HL-60/S4 treated with phorbol 12-myristate 13-acetate at 8.2 ng/mL for 4 days and 3 days (cell line): ENCODE data around the gene ARHGAP23.
"Not testable (repeated sequence)": the region's sequence is repeated elsewhere in the genome, so short reads cannot be mapped to it uniquely, and the experiment has no call there.

ENCODE experiments used
- in situ Hi-C: fragments of 300-500 bp; cut with MboI; formaldehyde crosslinking; loops from 2 replicates; pipeline ENCODE4 v1.15.0; 2022; ENCODE audit warnings: low sequenced_read_pairs

The ARHGAP23 gene

DNA sequence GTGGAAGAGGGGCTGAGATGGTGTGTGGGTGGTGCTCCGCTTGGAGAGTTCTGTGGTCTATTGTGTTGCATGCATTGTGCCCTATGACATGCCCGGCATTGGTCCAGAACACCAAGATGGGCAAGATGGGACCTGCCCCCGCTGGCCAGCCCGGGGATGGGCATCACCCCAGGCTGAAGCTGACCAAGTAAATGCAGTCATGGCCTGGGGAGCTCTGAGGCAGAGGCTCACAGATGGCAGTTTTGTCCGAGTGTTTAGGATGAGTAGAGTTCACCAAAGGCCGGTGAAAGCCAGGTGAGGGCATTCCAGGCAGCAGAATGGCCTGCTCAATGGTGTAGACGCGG is 54.4 kb downstream of the ARHGAP23 start:
- in situ Hi-C loops = not testable (repeated sequence)

DNA sequence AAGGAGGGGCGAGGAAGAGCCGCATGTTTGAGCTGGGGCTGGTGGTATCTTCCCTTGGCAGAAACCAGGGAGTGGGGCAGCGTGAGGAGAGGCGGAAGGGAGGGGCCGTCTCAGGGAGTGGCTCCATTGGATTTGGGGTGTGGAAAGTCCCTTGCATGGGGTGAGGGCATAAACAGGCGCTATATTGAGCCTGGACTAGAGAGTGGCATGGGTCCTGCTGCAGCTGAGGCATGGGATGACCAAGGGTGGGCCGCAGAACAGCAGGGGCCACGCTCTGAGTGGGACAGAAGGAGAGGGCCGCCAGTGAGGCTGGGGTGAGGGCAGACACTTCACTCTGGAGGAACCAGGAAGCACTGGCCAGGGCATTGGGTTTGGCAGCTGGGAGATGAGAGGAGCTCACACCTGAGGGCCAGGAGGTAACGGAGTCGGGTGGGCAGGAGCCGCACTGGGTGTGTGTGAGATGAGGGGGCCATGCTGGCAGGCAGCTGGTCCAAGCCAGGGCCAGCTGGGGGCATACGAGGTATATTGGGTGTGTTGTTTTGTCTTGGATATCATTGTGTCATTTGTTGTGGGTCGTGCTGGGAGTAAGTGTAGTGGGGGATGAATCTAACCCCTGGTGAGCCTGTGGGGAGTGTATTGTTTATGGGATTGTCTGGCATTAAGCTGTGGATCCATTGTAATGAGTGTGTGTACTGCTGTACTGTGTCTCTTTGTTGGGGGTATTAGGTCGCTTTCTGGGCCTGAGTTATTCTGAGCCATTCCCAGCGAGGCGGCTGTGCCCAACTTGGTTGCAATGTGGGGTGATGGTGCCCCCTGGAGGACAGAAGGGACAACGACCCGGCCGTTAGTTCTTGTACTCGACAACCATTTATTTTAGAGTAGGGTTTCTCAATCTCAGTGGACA is 56.2 kb downstream of the ARHGAP23 start:
- in situ Hi-C loops = not testable (repeated sequence)

DNA sequence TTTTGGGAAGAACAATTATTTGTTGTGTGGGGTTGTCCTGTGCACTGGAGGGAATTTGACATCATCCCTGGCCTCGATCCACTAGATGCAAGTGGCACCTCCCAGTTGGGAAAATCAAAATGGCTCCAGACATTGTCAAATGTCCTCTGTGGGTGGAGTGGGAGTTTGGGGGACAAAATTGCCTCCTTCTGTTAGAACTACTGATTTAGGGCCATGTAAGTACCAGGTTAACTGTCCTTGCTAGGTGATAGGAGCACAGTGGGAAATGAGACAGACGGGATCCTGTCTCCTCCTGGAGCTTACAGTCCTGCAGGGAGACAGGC is 56.8 kb downstream of the ARHGAP23 start:
- in situ Hi-C loops = no loop called here

DNA sequence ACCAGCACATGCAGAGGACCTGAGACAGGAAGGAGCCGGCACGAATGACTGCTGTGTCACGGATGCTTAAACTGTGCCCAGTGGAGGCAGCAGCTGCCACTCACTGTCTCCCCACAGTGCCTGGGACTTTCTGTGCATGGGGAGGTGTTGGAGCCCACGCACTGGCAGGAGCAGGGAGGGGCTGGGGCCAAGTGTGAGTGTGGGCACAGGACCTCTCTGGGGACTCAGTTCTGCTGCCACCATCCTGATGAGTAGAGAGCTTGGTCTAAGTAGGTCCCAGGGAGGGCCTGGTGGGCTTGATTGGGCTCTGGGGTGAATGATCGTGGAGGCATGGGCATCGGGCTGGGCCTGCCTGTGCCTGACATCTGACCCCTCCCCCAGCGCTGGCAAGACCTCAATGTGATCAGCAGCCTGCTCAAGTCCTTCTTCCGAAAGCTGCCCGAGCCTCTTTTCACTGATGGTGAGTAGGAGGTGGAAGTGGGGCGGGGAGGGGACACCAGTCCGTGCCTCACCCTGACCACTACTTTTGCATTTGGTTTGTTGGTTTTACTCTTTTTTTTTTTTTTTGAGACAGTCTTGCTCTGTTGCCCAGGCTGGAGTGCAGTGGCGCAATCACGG is 57.5 kb downstream of the ARHGAP23 start:
- in situ Hi-C loops = not testable (repeated sequence)

DNA sequence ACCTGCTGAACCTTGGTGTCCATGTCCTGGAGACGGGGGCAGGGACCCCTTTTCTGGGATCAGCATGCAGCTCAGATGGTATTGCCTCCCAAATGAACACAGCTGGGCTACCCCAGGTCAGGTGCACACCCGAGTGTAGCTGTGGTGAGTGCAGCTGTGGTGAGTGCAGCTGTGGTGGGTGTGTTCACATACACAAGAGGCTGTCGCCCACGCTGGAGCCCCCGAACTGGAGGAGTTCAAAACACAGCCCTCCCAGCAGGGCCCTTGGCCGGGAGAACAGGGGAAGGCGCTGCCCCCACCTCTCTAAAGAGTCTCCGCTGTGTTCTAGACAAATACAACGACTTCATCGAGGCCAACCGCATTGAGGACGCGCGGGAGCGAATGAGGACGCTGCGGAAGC is 61.5 kb downstream of the ARHGAP23 start:
- in situ Hi-C loops = loop anchor here (10.0 kb wide), 1 partner anchor 175 kb away; no protein-coding TSS in a partner anchor

DNA sequence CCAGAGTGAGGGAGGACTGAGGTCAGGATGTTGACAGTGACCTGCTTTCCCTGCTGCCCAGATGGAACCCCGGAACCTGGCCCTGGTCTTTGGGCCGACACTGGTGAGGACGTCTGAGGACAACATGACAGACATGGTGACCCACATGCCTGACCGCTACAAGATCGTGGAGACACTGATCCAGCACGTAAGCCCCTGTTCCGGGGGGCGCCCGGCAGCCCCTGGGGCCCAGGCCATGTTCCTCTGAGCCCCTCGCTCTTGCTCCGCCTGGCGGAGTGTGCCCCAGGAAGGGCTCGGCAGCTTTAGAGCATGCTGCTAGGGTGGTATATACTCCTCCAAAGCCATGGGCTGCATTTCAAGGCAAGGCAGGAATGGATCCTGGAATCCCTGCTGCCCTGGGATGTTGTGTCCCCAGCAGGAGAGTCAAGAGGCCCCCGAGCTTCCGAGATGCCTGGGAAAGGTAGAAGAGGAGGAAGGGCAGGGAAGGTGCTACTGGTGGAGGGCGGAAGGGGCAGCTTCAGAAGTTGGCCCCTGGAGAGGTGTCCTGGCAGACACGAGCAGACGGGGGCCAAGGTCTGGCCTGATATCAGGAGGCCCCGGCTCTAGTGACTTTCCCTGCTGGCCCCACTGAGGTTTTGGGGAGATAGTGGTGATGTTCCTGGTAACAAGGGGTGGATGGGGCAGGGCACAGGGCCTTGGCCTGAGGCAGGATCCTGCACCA is 63.2 kb downstream of the ARHGAP23 start:
- in situ Hi-C loops = loop anchor here (10.0 kb wide), 1 partner anchor 173 kb away; no protein-coding TSS in a partner anchor

DNA sequence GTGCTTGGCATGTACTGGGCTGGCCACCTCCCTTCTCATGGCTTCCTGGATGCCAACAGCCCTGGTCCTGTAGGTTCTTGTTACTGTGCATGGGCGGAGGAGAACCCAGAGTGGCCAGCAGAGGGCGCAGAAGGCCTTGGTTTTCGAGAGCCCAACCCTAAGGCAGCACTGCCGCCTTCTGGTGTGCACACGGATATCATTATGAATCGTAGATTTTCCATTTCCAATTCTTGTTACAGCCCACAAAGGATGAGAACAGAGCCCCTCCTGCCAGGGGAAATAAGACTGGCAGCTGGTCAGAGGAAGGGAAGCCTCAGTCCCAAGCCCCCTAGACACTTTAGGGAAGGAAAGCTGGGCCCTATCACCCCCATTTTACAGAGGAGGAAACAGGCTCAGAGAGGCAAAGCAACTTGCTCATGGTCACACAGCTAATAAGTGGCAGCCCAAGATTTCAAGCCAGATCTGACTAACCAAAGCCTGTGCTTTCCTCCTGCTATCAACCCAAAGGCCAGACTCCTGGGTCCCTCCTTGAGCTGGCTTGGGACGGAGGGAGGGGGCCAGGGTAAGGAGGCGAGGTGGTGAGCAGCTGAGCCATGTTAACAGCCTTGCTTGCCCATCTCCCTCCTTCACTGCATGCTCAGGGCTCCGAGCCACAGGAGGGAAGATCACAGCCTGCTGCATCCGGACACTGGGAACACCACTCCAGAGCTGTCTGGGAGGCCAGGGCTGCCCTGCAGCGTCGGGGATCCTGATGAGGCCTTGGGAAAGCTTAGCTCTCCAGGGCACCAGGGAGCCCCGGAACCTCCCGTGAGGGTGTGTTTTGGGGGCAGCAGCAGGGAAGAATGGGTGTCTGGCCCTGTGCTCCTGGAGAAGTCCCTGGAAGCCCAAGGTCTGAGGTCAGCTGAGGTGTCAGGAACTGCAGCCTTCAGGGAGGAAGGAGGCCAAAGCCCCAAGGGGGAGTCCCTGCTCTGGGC is 64.1 kb downstream of the ARHGAP23 start:
- in situ Hi-C loops = loop anchor here (10.0 kb wide), 1 partner anchor 172 kb away; no protein-coding TSS in a partner anchor

DNA sequence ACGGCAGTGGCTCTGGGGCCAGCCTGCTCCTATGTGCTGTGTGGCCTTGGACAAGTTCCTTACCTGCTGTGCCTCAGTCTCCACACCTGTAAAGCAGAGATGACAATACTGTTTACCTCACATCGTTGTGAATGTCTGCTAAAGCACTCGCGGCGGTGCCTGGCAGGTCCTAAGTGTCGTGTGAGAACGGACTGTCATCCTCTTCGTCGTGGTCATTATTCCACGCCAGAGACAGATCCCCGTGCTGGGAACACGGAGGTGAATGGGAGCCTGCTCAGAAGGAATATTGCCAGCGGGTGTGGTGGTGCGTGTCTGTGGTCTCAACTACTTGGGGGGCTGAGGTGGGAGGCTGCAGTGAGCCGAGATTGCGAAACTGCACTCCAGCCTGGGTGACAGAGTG is 65.9 kb downstream of the ARHGAP23 start:
- in situ Hi-C loops = loop anchor here (10.0 kb wide), 1 partner anchor 171 kb away; no protein-coding TSS in a partner anchor

DNA sequence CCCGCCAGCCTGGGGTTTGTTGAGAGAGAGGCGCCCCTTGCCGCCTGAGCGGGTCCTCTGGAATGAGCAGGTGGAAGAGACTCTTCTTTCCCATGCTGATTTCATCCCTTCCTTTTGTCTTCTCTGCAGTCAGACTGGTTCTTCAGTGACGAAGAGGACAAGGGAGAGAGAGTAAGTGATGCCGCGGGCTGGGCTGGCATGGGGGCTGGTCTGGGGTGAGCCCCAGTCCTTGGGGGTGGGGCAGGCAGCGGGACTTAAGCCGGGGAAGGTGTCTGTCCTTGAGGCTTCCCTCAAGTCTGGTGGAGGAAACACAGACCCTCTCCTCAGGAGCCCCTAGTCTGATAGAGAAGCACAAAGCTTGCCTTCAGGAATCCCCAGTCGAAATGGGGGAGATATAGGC is 69.4 kb downstream of the ARHGAP23 start:
- in situ Hi-C loops = loop anchor here (10.0 kb wide), 1 partner anchor 167 kb away; no protein-coding TSS in a partner anchor

DNA sequence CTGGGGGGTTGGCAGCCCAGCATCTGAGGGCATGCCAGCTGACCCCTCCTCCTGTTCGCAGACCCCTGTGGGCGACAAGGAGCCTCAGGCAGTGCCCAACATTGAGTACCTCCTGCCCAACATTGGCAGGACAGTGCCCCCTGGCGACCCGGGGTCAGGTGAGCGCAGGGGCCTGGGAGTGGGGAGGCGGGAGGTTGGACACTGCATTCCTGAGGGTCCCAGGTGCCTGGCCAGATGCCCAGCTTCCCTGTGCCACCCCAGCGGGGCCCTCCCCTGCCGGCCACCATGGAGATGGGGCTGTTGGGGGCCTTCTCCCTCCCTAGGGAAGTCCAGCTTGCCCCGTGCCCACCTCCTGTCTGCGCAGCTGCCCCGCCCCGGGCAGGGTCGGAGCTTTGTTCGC is 70.1 kb downstream of the ARHGAP23 start:
- in situ Hi-C loops = loop anchor here (10.0 kb wide), 1 partner anchor 166 kb away; no protein-coding TSS in a partner anchor

DNA sequence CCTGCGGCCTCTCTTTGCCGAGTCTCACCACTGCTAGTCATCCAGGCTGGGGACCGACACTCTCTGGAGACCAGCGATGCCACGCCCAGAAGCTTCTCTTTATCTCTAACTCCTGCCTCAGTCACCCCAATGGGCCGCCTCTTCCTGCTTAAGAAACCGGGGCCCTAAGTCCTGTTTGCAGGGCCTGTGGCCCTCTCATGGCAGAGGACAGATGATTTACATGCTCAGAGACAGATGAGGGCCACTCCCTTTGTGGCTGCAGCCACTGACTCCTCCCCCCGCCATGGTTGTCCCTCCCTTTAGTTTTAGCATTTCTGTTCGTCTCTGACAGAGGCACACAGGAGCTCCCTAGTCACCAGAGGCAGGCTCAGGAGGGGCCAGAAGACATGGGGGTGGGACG is 71.0 kb downstream of the ARHGAP23 start:
- in situ Hi-C loops = loop anchor here (10.0 kb wide), 1 partner anchor 166 kb away; no protein-coding TSS in a partner anchor

DNA sequence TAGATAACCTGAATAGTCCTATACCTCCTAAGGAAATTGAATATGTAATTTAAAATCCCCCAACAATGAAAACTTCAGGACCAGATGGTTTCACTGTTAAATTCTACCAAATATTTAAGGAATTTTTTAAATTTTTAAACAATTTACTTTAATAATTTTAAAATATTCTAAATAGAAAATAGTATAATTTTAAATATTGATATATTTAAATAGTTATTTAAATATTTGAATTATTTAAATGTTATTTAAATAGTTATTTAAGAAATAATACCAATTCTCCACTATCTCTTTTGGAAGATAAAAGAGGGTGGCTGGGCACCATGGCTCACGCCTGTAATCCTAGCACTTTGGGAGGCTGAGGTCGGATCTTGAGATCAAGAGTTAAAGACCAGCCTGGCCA is 73.5 kb downstream of the ARHGAP23 start:
- in situ Hi-C loops = not testable (repeated sequence)

DNA sequence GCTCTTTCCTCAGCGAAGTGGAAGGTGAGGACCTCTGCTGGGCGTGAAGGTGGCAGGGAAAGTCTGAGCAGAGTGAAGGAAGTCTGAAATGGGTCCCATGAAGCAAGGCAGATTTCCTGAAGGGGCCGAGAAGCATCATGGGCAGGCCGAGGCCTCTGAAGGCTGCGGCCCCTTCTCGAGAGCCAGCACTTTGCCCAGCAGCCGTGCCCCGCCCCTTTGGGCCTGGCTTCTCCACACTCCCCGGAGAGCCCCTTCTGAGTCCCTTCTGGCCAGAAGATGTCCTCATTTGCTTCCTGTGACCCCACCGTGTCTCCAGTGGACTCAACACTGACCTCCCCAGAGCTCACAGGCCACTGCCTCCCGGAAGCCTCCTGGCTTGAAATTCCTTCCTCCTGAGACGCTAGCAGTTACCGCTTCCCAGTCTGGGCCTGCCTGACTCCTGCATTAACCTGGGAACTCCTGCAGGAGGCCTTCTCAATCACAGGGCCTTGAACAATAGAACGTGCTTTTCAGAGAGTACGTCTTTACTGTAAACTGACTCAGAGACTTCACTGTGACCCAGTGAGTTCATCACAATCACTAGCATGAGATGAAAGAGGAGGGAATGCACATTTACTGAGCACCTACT is 75.1 kb downstream of the ARHGAP23 start:
- in situ Hi-C loops = not testable (repeated sequence)

DNA sequence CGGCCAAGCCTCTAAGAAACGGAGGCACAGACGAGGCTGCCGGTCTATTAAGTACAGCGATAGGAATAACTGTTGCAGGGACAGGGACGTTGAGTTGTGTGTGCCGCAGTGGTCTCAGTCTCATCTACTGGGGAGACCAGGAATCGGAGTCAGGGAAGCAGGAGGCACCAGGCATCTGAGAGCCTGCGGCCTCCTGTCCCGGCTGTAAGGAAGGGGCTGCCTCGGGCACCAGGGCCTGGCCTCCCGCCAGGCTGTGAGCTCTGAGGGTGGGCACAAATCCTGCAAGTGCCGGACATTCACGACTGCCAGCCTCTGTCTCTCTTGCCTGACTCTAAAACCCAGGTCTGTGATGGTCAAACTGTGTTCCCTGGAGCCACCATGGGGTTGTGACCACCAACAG is 76.0 kb downstream of the ARHGAP23 start:
- in situ Hi-C loops = no loop called here

DNA sequence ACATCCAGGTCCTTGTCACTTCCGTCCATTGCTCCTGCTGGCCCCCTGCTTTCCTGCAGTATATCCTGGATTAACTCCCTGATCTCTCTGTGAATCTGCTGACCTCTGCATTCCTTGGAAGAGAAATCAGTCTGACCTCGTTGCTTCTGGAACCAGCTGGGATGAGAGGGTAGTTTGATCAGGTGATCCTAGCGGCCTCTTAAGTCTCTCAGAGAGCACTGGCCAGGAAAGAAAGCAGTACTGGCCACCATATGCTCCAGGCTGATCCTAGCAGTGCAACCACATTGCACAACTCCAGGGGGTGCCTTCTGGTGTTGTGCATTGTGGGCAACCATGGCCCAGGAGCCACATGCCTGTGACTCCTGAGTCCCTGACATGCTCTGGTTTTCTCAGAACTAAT is 79.2 kb downstream of the ARHGAP23 start:
- in situ Hi-C loops = no loop called here

DNA sequence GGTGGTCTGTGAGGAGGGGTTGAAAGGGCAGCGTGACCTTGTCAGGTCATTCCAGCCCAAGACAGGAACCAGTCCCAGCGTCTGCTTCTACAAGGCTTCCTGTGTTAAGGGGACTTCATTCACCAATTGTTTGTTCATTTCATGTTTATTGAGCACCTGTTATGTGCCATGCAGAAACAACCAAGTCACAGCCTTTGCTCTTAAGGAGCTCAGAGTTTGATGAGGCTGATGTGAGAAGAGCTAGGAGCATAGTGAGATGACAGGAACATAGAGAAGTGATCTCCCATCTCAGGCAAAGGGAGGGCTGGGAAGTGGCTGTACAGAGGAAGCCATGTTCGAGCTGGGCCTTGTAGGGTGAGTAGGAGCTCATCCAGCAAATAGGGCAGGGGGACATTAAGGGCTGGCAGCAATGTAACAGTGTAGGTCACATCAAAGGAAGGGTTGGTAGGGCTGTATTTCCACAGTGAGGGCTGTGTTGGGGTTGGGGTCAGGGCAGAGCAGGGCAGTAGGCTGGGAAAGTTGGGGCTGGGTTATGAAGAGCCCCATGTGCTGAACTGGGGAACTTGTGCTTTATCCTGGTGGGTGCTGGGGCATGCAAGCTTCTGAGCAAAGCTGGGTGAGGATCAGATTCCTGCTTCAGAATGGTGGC is 79.8 kb downstream of the ARHGAP23 start:
- in situ Hi-C loops = no loop called here

DNA sequence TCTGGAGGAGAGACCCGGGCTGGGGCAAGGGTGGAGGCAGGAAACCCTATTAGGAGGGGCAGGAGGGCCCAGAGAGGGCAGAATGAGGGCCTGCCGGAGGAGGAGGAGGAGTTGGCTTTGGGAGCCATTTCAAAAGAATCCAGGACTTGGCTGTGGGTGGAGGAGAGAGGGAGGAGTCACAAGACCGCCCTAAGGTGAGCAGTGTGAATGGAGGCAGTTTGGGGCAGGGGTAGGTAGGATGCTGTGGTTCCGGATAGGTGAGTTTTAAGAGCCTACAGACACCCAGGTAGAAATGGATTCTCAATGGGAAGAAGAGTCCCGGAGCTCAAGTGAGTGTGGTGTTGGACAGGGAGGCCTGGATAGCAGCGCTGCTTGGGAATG is 80.3 kb downstream of the ARHGAP23 start:
- in situ Hi-C loops = no loop called here

DNA sequence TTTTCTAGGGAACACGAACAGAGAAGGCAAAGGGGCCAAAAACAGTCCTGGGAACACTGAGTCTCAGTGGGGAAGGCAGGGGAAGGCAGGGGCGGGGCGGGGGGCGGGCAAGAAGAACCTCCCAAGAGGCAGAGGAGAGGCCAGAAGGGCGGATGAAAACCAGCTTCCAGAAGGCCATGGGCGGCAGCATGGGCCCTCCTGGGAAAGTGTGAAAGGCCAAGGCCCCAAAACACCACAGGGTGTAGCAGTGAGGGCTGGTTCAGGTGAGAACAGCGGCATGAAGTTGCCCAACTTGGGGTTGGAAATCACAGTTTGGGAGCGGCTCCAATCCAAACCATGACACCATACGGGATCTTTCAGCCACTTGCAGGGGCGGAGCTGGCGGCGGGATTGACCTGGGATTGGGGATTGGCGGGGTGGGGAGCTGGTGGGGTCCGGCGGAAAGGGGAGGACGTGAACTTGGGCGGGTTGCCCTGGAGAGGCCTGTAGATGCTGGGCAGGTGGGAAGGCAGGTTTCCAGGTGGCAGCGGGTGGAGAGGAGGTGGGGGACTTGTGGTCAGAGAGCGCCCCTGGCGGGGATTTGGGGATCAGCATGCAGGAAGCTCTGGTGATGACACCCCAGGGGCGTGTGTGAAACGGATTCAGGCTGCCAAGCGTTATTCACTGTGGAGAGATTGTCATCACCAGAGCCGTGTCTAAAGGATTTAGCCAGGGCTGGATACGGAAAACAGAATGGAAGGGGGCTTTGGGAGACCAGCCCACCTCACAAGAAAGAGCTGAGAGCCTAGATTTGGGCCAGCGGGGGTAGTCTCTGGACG is 80.9 kb downstream of the ARHGAP23 start:
- in situ Hi-C loops = no loop called here
